HUES64 (cell line): ENCODE results near the gene UTP20. TPM values are rescaled to one million over a fixed set of nuclear protein-coding genes. Genes with fewer than 3 reads are reported as not detected.

ENCODE experiments used
- H3K27ac ChIP-seq: 2 replicates; pipeline ENCODE4 v1.7.0; 2013; ENCODE audit warnings: low read depth, low read length, inconsistent platforms
- H3K27me3 ChIP-seq: 2 replicates; pipeline ENCODE4 v1.6.1; 2013; ENCODE audit warnings: mild to moderate bottlenecking, low read length; ENCODE audit not compliant: insufficient read depth
- H3K36me3 ChIP-seq: 2 replicates; pipeline ENCODE4 v1.6.1; 2013; ENCODE audit warnings: mild to moderate bottlenecking, low read length; ENCODE audit not compliant: insufficient read depth
- H3K4me1 ChIP-seq: 2 replicates; pipeline ENCODE4 v1.6.1; 2013; ENCODE audit warnings: mild to moderate bottlenecking, low read length, moderate library complexity; ENCODE audit not compliant: insufficient read depth
- H3K4me3 ChIP-seq: 2 replicates; pipeline ENCODE4 v1.5.1; 2013; ENCODE audit warnings: mild to moderate bottlenecking, low read length, moderate library complexity
- H3K9ac ChIP-seq: 2 replicates; pipeline ENCODE4 v1.6.1; 2013; ENCODE audit warnings: mild to moderate bottlenecking, low read depth, low read length
- H3K9me3 ChIP-seq: 2 replicates; pipeline ENCODE4 v1.6.1; 2013; ENCODE audit warnings: low read depth, low read length; ENCODE audit not compliant: insufficient read depth
- WGBS: fragments of 150-250, 120-280 bp; methylation state at CpG from one replicate; pipeline ENCODE4 v1.1.7; 2013; ENCODE audit warnings: missing lambda C conversion rate; 5-methylcytosine and 5-hydroxymethylcytosine counted together
- polyA plus RNA-seq, 2 experiments: library from polyadenylated mRNA; stranded (reverse); fragments of 50-300 nt; gene quantifications; one replicate each; pipeline ENCODE4 v1.2.3, GENCODE V29; 2013

Gene UTP20
- 27.8 TPM for polyA plus RNA-seq (2013, experiment 1 of 2)
- polyA plus RNA-seq (2013, experiment 2 of 2) = 19.0 TPM

DNA sequence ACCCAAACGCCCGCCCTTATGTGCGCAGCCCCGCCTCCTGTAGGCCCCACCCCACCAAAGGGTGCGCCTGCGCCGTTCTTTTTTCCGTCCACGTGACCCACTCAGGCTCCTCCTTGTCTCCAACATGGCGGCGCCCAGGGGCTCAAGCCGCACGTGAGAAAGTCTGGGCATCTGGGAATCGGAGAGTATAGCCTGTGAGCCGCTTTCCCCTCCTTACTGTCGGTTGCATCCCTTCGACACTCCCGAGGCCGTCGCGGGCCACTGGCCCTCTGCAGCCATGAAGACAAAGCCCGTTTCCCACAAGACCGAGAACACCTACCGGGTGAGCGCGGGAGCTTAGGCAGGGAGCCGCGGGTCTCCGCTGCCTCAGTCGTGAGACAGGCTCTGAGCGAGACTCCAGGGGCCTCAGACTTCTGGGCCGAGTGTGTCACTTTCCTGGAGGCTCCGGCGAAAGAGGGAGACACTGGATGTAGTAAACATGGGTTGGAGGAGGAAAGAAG, at the start of gene UTP20:
Gene UTP20 (plus strand): TSS at position 100 of the 500 bp plus-strand sequence. CDS start 178 bp downstream, at position 278.
- H3K27me3 ChIP-seq = no peaks in the 10 kb centered on the region
- H3K4me1 ChIP-seq = peaks cover 6% of the 10 kb centered on the region; the same call in 1 of the 2 replicates
- peak within 1 kb of the TSS; percentile 94 for H3K9ac ChIP-seq
- H3K27ac ChIP-seq = peak within 1 kb of the TSS; percentile 78
- peaks cover 33% of the 10 kb centered on the region for H3K36me3 ChIP-seq
- 0% methylated on average over 34 of the region's 34 CpGs for WGBS
- peak within 1 kb of the TSS; percentile 79 for H3K4me3 ChIP-seq
- H3K9me3 ChIP-seq = no peaks in the 10 kb centered on the region

DNA sequence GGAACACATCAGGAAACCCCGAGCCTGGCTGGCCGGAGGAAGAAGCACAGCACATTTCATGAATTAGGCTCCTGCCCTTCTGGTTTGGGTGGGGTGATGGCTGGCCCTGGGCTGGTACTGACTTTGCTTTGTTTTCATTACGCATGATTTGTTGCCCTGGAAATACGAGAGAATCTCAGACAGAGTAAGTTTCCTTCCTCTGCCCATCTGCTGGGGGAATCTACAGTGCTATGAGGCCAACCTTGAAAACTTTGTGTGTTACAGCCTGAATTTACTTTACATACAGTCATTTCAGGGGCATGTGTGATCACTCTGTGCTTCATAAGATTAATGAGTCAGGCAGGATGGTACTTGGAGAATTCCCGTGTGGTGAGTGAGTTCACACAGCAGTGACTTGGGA, 49.4 kb upstream of the UTP20 start:
- Histone ChIP-seq H3K9me3 (no peaks in the 10 kb centered on the region), H3K4me1 (no peaks in the 10 kb centered on the region), H3K27me3 (no peaks in the 10 kb centered on the region), H3K27ac (no peak overlapping the region), H3K4me3 (no peak overlapping the region), H3K9ac (no peak overlapping the region), H3K36me3 (no peaks in the 10 kb centered on the region)
- WGBS = 92% methylated on average over 5 of the region's 5 CpGs

DNA sequence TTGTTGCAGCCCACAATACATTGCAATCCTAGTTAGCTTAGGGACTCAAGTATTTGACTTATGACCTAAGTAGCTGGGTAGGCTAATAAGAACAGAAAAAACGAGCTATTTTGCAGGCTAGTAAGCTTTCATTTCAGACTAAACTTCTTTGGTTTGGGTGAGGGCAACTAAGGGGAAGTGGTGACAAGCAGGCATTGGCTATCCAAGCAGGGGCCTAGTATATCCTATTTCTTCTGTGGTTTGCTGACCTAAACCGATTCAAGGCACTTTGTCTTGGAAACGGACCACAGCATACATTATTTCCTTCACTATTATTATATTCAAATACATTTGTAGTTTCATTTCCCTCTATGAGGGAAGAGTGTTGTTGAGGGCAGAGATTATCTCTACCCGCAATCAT, 48.3 kb upstream of the UTP20 start:
- H3K4me1 ChIP-seq = no peaks in the 10 kb centered on the region
- WGBS = 94% methylated on average over 3 of the region's 4 CpGs
- H3K9me3 ChIP-seq = no peaks in the 10 kb centered on the region
- H3K36me3 ChIP-seq = no peaks in the 10 kb centered on the region
- no peak overlapping the region for H3K9ac ChIP-seq
- no peak overlapping the region for H3K4me3 ChIP-seq
- no peak overlapping the region for H3K27ac ChIP-seq
- no peaks in the 10 kb centered on the region for H3K27me3 ChIP-seq

DNA sequence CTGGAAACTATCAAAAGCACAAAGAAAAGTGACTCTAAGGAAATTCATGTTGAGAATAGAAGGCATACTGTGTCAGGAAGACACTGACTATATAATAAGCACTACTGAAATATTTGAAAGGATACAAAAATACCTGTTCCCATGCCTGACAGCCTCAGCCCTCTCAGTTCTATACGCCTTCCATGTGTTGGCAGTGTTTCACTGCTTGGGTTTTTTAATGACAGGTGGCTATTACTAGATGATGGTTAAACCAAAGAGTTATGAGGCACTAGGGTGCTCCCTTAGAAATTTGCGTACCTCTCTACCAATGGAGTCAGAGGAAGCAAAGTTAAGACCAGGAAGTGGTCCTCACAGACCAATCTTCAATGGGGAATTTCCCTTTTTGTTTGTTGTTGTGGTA, 44.2 kb upstream of the UTP20 start:
- no peak overlapping the region for H3K27ac ChIP-seq
- no peak overlapping the region for H3K4me3 ChIP-seq
- H3K9me3 ChIP-seq = no peaks in the 10 kb centered on the region
- H3K27me3 ChIP-seq = no peaks in the 10 kb centered on the region
- no peak overlapping the region for H3K9ac ChIP-seq
- no peaks in the 10 kb centered on the region for H3K36me3 ChIP-seq
- 98% methylated on average over 2 of the region's 2 CpGs for WGBS
- no peaks in the 10 kb centered on the region for H3K4me1 ChIP-seq

DNA sequence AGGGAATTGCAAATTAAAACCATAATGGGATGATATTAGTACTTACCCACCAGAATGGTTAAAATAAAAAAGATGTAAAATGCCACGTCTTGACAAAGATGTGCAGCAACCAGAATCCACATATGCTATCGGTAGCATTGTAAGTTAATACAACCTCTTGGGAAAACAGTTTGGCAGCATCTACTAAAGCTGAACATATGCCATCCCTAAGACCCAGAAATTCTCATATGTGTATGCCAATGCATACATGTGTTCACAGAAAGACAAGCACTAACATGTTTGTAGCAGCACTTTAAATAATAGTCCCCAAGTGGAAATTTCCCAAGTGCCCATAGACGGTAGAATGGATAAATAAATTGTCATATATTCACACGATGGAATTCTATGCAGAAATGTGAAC, 41.6 kb upstream of the UTP20 start:
- no peaks in the 10 kb centered on the region for H3K36me3 ChIP-seq
- 93% methylated on average over 2 of the region's 4 CpGs for WGBS

DNA sequence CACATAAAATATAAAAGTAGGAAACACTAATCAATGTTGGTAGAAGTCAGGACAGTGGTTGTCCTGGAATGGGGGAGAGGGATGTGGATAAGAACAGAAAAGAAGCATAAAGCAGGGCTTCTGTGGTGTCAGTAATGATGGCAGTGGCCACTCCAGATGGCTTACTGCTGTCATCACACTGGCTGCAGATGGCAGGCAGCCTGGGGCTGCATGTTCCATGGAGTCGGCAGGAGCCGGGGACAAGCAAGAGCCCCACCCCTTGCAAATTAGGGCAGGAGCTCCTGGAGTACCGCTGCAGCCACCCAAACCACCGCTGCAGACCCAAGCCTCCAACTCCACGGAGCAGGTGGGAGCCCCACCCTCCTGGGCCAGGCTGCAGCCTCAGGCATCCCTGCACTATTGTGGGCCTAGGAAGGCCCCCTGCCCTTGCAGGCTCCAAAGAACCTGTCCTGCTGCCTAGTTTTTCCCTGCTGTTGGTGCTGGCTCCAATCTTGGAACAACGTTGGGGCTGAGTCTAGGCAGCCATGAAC, 41.0 kb upstream of the UTP20 start:
- Histone ChIP-seq H3K9me3 (no peaks in the 10 kb centered on the region), H3K27me3 (no peaks in the 10 kb centered on the region), H3K4me1 (no peaks in the 10 kb centered on the region), H3K36me3 (no peaks in the 10 kb centered on the region), H3K4me3 (no peak overlapping the region), H3K9ac (no peak overlapping the region), H3K27ac (no peak overlapping the region)
- 84% methylated on average over 6 of the region's 6 CpGs for WGBS

More for the DNA sequence above, 41.6 kb upstream of the UTP20 start:
- H3K9ac ChIP-seq = no peak overlapping the region
- no peaks in the 10 kb centered on the region for H3K9me3 ChIP-seq
- H3K4me3 ChIP-seq = no peak overlapping the region
- no peaks in the 10 kb centered on the region for H3K27me3 ChIP-seq
- H3K4me1 ChIP-seq = no peaks in the 10 kb centered on the region
- H3K27ac ChIP-seq = no peak overlapping the region

DNA sequence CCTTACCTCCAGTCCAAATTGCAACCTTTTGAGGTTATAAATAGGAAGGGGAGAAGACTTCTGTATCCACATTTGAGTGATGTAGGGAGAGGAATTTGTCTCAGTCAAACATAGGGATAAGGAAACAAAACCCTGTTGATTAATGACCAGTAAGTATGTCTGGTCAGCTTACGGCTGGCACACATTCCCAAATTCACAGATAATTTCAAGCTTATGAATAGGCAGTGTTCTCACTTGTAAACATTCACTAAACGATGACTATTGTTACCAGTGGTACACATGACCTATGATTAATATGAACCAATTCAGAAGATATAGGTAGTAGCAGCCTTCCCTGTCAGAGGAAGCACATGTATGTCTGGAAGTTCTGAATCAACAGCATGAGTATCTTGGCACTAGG, 36.8 kb upstream of the UTP20 start:
- no peak overlapping the region for H3K9ac ChIP-seq
- no peak overlapping the region for H3K4me3 ChIP-seq
- no peaks in the 10 kb centered on the region for H3K36me3 ChIP-seq
- no peaks in the 10 kb centered on the region for H3K4me1 ChIP-seq
- H3K9me3 ChIP-seq = no peaks in the 10 kb centered on the region
- H3K27ac ChIP-seq = no peak overlapping the region
- no peaks in the 10 kb centered on the region for H3K27me3 ChIP-seq
- WGBS = 95% methylated on average over 2 of the region's 2 CpGs

DNA sequence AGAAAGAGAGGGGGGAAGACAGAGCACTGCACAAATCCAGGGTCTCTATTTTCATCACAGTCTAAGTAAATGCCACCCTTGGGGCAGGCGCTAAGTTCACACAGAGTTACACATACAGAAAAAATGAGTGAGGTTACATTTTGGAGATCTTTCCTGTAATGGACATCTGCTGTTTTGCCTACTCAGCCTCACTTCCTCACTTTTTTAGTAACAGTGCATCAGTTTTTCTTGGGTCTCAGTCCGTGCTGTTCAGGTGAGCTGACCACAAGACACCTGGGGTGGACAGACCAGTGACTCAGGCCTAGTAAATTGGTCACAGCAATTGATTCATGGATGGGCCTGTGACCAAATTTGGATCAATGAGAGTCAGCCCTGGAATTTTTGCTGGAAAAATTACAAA, 36.3 kb upstream of the UTP20 start:
- no peak overlapping the region for H3K27ac ChIP-seq
- H3K27me3 ChIP-seq = no peaks in the 10 kb centered on the region
- no peaks in the 10 kb centered on the region for H3K36me3 ChIP-seq
- no peaks in the 10 kb centered on the region for H3K4me1 ChIP-seq
- no peak overlapping the region for H3K9ac ChIP-seq
- no peaks in the 10 kb centered on the region for H3K9me3 ChIP-seq
- no peak overlapping the region for H3K4me3 ChIP-seq
- WGBS = 90% methylated on average over 2 of the region's 2 CpGs

DNA sequence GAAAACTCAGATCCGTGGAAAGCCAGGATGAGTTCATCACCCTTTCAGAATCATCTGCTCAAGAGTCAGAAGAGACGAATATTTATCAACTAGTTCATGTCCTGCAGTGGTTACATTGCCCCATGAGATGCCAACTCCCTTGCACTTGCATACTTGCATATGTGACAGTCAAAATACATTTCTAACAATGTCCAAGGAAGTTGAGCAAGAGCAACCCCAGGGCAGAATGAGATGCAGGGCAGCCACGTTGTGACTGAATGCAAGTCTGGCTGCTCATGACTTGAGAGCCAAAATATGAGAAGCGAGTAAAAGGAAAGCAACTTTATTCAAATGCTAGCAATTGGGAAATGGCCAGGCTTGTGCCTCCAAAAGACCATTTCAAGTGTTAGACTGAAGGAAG, 23.6 kb upstream of the UTP20 start:
- no peak overlapping the region for H3K27ac ChIP-seq
- no peaks in the 10 kb centered on the region for H3K36me3 ChIP-seq
- H3K4me3 ChIP-seq = no peak overlapping the region
- H3K9ac ChIP-seq = no peak overlapping the region
- no peaks in the 10 kb centered on the region for H3K4me1 ChIP-seq
- H3K27me3 ChIP-seq = no peaks in the 10 kb centered on the region
- WGBS = 73% methylated on average over 4 of the region's 4 CpGs
- H3K9me3 ChIP-seq = no peaks in the 10 kb centered on the region; the same call in 1 of the 2 replicates

DNA sequence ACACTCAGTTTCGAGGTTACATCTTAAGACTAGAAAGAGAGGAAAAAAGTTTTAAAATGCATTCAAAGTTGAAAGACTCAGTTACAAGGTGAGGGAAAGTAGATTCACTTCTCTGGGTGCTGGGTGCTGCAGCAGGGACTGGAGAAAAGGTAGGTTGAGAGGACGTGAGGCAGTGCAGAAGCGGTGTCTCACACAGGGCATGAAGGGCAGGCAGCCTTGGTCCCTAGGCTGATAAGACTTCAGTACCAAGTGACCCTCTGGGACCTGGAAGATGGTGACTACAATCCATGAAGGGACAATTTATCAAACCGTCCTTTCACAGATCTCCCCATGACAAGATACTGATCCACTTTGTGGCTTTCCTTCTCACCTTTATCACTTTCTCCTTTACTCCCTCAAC, 22.5 kb upstream of the UTP20 start:
- WGBS = 88% methylated on average over 4 of the region's 4 CpGs

DNA sequence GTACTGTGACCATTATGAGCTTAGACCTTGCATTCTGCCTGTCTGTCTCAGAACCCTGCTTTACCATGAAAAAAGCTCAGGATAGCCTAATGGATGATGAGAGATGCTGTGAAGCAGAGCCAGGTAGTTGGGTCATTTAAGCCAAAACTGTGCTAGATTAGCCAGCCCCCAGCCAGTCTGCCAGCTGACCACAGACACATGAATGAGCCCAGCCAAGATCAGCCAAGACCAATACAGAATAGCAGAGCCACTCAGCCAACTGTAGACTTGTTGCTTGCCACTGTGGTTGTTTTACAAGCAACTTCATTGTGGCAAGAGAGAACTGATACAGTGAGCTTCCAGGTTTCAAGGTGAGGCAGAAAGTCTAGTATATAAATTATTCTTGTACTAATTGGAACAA, 12.8 kb upstream of the UTP20 start:
- no peak overlapping the region for H3K9ac ChIP-seq
- H3K27me3 ChIP-seq = no peaks in the 10 kb centered on the region
- no peak overlapping the region for H3K4me3 ChIP-seq
- no peaks in the 10 kb centered on the region for H3K36me3 ChIP-seq
- no peaks in the 10 kb centered on the region for H3K9me3 ChIP-seq
- no peak overlapping the region for H3K27ac ChIP-seq
- no peaks in the 10 kb centered on the region for H3K4me1 ChIP-seq

More for the DNA sequence above, 22.5 kb upstream of the UTP20 start:
- no peaks in the 10 kb centered on the region; the same call in 1 of the 2 replicates for H3K9me3 ChIP-seq
- H3K4me1 ChIP-seq = no peaks in the 10 kb centered on the region
- no peak overlapping the region for H3K27ac ChIP-seq
- no peak overlapping the region for H3K4me3 ChIP-seq
- H3K27me3 ChIP-seq = no peaks in the 10 kb centered on the region
- no peaks in the 10 kb centered on the region for H3K36me3 ChIP-seq
- no peak overlapping the region for H3K9ac ChIP-seq

DNA sequence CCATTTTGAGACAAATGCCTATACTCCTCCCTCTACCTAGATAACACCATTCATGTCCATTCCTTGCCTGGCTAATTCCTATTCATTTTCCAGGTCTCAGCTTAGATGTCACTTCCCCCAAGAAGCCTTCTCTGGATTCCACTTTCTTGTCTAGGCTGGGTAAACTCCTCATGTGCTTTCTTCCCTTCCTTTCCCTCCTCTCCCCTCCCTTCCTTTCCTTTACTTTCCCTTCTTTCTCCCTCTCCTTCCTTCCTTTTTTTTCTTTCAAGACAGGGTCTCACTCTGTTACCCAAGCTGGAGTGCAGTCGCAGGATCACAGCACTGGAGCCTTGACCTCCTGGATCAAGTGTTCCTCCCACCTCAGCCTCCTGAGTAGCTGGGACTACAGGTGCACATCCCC, 3.5 kb upstream of the UTP20 start:
- 89% methylated on average over 1 of the region's 1 CpG for WGBS
- Histone ChIP-seq H3K9ac (no peak overlapping the region), H3K36me3 (no peaks in the 10 kb centered on the region), H3K27ac (no peak overlapping the region), H3K27me3 (no peaks in the 10 kb centered on the region), H3K4me3 (no peak overlapping the region), H3K4me1 (peaks cover 6% of the 10 kb centered on the region; the same call in 1 of the 2 replicates), H3K9me3 (no peaks in the 10 kb centered on the region)
